Muscle of back (tissue), 11 donors: ENCODE results near the gene CD160. TPM values are rescaled to one million over a fixed set of nuclear protein-coding genes. Genes with fewer than 3 reads are reported as not detected.
A peak's percentile ranks its signal among the peaks of the same experiment; 100 is the strongest.
"Not testable (repeated sequence)": the region's sequence is repeated elsewhere in the genome, so short reads cannot be mapped to it uniquely, and the experiment has no call there.

ENCODE experiments used
- DNase-seq, 3 donors: peaks; one replicate each; pipeline versions ENCODE4 v3.0.0 to v3.0.0-alpha.2; 2013
- polyA plus RNA-seq, 10 donors: library from polyadenylated mRNA; unstranded; fragments of 120-200 nt; gene quantifications; one replicate each; pipeline ENCODE4 v1.2.1, GENCODE V29; 2013; ENCODE audit not compliant: insufficient read length in 10 of 10

Gene CD160
- polyA plus RNA-seq, 10 donors, result 0.25 to 1.8 (median 0.62) TPM

- no peak for DNase-seq
Measured at GRCh38 chr1:145708063-145708462, 11.2 kb upstream of the CD160 start.

GRCh38 chr1:145710291-145711027, 8.8 kb upstream of the CD160 start:
- no peak for DNase-seq

GRCh38 chr1:145711213-145711651, 8.1 kb upstream of the CD160 start:
- no peak for DNase-seq

GRCh38 chr1:145714524-145715111, 4.7 kb upstream of the CD160 start:
- DNase-seq, result no peak

GRCh38 chr1:145716641-145717345, 2.5 kb upstream of the CD160 start:
- DNase-seq, result no peak

GRCh38 chr1:145717833-145718232, 1.5 kb upstream of the CD160 start:
- DNase-seq, result no peak

GRCh38 chr1:145718465-145718864, 834 bp upstream of the CD160 start:
- DNase-seq, result not testable (repeated sequence)

GRCh38 chr1:145720556-145720877, 1.2 kb downstream of the CD160 start:
- DNase-seq, result peak in 1 of 3 donors; percentile 58

- DNase-seq, result peak; percentile 38 to 80 (median 63)
Measured at GRCh38 chr1:145720878-145721671, 1.8 kb downstream of the CD160 start.

- DNase-seq, result not testable (repeated sequence)
Measured at GRCh38 chr1:145726193-145726592, 6.9 kb downstream of the CD160 start.

- peak in 1 of 3 donors; percentile 24 for DNase-seq
Measured at GRCh38 chr1:145729196-145729595, 9.9 kb downstream of the CD160 start.

- DNase-seq, result no peak
Measured at GRCh38 chr1:145729666-145730436, 10.6 kb downstream of the CD160 start.

- no peak for DNase-seq
Measured at GRCh38 chr1:145730467-145730866, 11.2 kb downstream of the CD160 start.

- no peak for DNase-seq
Measured at GRCh38 chr1:145730900-145731299, 11.6 kb downstream of the CD160 start.

- DNase-seq, result no peak
Measured at GRCh38 chr1:145736191-145736590, 16.9 kb downstream of the CD160 start.

- no peak for DNase-seq
Measured at GRCh38 chr1:145740269-145740668, 21.0 kb downstream of the CD160 start.

GRCh38 chr1:145747398-145748247, 28.3 kb downstream of the CD160 start:
- no peak for DNase-seq

GRCh38 chr1:145750426-145750825, 31.1 kb downstream of the CD160 start:
- DNase-seq, result no peak

GRCh38 chr1:145751491-145752037, 32.3 kb downstream of the CD160 start:
- DNase-seq, result peak; percentile 22 to 92 (median 44)

GRCh38 chr1:145757420-145757819, 38.1 kb downstream of the CD160 start:
- DNase-seq, result no peak
